Activated CD4-positive, alpha-beta T cell treated with anti-CD3 and anti-CD28 coated beads, Interleukin-2, amount 50 U/mL, for 4 hours (primary cell): ENCODE measurements around the gene EXOC2.
"Not testable (repeated sequence)": the region's sequence is repeated elsewhere in the genome, so short reads cannot be mapped to it uniquely, and the experiment has no call there.

ENCODE experiments used
- DNase-seq, 2 experiments: peaks; one replicate each; pipeline ENCODE4 v3.0.0-alpha.2; 2020

EXOC2 gene

DNA sequence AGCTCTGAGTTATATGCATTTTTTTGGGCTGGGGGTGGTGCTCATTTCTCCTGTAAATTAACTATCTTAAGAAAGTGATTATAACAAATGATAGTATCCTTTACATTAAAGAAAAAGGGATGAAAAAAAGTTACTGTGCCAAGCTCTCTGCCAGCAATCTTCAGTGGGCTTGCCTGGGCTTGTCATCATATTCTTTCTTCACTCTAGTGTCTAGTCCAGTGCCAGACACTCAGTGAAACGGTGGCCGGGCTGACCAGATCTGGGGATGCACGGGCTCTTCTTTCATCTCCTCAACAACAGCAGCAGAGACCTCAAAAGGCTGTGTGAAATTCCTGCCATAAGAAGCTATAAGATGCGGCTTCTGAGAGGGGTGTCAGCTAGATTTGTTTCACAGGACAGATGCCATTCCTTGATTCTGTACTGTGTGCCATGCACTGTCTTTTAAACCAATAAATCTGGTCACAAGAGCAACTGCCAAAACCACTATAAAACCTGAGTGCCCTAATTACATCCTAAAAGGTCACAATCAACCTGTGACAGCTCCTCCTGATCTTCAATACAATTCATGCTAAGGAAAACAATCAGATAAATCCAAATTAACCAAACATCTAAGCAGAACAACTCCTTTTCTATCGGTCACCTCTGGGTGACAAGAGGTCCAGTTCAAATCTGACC lies 12.1 kb downstream of the EXOC2 start:
- no peak for DNase-seq

- no peak for DNase-seq
Measured at GRCh38 chr6:680251-680650, 12.7 kb downstream of the EXOC2 start.

DNA sequence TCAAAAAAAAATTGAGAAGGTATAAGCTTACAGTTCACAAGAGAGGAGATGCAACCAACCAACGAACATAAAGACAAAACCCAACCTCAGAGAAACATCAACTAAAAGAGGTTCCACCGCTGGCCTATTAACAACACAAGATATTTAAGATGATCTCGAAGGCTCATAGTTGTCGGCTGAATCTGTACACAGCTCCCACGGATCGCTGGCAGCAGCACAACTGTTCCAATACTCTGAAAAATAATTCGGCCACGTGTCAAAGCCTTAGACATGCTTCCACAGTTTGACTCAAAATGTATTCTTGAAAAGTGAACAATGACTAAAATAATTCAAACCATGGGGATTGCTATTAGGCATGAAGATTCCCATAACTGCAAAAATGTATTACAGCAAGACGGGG lies 13.7 kb downstream of the EXOC2 start:
- DNase-seq: no peak

GRCh38 chr6:678520-678919 lies 14.4 kb downstream of the EXOC2 start:
- DNase-seq: no peak

DNA sequence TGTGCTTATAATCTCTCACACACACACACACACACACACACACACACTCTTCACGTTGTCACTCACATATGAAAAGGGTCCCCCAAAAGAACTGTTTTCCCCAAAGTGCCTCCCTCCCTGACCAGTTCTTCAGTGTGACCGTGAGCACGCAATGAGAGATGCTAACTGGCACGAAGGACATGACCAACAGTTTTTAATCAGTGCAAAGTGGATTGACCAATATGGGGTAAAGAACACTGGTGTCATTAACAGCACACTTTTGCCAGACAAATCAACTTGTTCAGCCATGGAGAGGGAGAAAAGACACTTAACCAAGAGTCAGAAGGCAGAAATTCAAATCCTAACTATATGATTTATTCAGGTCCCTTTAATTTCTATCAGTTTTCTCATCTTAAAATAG lies 15.0 kb downstream of the EXOC2 start:
- no peak for DNase-seq

GRCh38 chr6:674956-675355 lies 18.0 kb downstream of the EXOC2 start:
- DNase-seq: no peak

DNA sequence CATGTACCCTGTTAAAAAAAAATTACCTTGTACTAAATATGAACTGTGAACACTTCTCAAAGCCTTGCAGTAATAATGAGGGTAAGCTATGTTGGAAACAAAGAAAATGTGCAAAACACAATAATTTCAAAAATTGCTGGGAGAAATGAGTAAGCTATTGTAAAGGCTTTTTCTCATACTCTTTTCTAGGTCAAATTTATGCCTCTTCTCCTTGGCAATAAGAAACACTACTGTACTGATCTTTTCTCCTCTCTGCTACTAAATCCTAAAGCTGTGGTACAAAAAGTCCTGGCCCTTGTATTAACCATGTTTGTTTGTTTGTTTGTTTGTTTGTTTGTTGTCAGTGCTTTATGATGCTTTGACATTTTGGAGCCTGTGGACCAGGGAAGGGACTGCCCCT lies 18.5 kb downstream of the EXOC2 start:
- no peak for DNase-seq

DNA sequence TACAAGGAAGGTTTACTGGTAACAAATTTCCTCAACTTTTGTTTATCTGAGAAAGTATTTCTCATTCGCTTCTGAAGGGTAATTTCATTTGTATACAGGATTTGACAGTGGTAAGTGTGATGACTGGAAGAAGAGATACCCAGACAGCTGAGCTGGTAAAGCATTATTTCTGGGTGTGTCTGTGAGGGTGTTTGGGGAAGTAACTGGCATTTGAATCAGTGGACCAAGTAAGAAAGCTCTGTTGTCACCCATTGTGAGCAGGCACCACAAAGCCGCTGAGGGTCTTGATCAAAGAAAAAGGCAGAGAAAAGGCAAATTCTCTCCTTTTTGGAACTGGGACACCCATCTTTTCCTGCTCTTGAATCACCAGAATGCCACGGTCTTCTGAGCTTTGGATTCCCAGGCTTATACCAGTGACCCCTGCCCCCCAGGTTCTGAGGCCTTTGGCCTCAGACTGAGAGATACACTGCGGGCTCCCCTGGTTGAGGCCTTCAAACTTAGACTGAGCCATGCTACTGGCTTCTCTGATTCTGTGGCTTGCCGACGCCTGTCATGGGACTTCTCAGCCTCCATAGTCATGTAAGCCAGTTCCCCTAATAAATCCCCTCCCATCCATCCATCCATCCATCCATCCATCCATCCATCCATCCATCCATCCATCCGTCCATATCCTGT lies 25.5 kb downstream of the EXOC2 start:
- DNase-seq: no peak

- DNase-seq: no peak
Measured at GRCh38 chr6:665403-666267, 27.3 kb downstream of the EXOC2 start.

DNA sequence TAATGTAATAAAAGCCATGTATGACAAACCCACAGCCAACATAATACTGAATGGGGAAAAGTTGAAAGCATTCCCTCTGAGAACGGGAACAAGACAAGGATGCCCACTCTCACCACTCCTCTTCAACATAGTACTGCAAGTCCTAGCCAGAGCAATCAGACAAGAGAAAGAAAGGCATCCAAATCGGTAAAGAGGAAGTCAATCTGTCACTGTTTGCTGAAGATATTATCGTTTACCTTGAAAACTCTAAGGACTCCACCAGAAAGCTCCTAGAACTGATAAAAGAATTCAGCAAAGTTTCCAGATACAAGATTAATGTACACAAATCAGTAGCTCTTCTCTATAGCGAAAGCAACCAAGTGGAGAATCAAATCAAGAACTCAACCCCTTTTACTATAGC lies 29.2 kb downstream of the EXOC2 start:
- not testable (repeated sequence) for DNase-seq

- DNase-seq: no peak
Measured at GRCh38 chr6:659716-660581, 33.0 kb downstream of the EXOC2 start.

DNA sequence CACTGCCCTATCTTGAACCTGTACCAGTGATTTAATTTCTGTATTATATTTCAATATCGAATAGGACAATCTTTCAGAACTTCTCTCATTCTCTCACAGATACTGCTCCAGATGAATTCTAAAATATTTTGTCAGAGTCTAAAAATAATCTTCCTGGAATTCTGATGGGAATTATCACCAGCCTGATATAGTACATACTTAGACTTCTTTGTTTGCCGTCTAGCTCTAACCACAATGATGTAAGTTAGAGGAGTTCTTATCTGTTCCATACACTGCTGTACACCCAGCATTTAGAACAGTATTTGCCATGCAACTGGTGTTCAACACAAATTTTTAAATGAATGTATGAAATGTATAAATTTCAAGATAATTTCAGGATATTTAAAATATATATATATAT lies 34.7 kb downstream of the EXOC2 start:
- no peak for DNase-seq

DNA sequence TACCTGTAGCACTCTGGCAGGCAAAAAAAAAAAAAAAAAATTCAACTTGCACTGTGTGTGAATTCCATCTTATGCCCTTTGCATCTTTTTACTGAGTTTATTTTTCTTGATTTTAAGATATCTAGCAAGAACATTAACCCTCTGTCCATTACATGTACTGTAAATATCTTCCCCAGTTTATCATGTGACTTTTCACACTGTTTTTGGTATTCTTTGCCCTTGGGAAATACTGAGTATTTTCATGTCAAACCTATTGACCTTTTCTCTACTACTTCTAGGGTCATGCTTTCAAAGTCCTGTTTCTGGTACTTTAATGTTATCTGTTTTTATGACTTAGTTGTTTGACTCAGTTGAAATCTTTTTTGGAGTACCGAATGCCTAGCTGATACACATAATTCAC lies 35.2 kb downstream of the EXOC2 start:
- no peak for DNase-seq

GRCh38 chr6:656460-657252 lies 36.3 kb downstream of the EXOC2 start, which contains the start of gene HUS1B:
TSS of gene HUS1B (minus strand) at chr6:657100. CDS start at chr6:656944, 156 bp downstream.
- no peak for DNase-seq

DNA sequence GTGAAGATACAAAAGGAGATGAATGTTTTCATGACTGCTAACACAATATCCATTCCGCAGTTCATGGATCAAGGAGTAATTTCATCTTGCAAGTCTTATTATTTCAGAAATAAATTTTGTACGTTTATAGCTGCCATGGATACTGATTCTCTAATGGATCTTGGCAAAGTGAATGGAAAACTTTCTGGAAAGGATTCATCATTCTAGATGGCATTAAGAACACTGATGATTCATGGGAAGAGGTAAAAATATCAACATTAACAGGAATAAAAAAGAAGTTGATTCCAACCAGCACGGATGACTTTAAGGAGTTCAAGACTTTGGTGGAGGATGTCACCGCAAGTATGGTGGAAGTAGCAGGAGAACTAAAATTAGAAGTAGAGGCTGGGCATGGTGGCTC lies 38.8 kb downstream of the EXOC2 start:
- no peak for DNase-seq

GRCh38 chr6:652865-653264 lies 40.1 kb downstream of the EXOC2 start:
- DNase-seq: no peak

DNA sequence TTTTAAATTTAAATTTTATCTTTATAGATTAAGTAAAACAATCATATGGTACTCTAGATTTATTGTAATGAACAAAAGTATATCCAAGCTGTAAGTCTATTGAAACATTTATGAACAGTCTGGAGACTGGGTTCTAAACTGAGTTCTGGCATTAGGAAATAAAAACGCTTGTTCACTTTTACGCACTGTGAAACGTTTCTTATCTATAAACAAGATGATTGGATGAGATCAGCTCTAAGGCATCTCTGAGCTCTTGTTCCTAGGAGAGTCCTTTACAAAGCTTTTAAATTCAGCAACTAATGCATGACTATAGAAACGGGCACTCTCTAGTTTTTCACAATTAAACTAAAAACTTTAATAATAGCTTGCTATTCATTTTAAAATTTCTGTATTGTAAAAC lies 42.8 kb downstream of the EXOC2 start:
- DNase-seq: no peak

DNA sequence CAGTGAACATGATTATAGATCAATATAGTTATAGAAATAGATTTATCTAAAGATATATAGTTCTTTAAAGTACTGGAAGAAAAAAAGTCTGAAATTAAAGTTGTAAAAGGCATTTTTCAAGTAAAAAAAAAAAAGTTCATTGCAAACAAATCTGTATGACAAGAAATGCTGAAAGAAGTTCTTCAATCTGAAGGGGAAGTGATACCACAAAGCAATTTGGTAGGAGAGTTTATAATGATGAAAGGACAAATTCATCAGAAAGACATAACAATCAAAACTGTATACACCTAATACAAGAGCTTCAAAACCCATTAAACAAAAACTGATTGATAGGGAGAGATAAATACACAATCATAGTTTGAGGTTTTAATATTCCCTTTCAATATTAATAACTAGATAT lies 50.1 kb downstream of the EXOC2 start:
- no peak for DNase-seq

- no peak for DNase-seq
Measured at GRCh38 chr6:641225-641985, 51.5 kb downstream of the EXOC2 start.

GRCh38 chr6:636488-636887 lies 56.5 kb downstream of the EXOC2 start:
- no peak for DNase-seq

- no peak for DNase-seq
Measured at GRCh38 chr6:635233-635632, 57.7 kb downstream of the EXOC2 start.
